ENCODE results near the gene WDR1.

Gene WDR1

DNA sequence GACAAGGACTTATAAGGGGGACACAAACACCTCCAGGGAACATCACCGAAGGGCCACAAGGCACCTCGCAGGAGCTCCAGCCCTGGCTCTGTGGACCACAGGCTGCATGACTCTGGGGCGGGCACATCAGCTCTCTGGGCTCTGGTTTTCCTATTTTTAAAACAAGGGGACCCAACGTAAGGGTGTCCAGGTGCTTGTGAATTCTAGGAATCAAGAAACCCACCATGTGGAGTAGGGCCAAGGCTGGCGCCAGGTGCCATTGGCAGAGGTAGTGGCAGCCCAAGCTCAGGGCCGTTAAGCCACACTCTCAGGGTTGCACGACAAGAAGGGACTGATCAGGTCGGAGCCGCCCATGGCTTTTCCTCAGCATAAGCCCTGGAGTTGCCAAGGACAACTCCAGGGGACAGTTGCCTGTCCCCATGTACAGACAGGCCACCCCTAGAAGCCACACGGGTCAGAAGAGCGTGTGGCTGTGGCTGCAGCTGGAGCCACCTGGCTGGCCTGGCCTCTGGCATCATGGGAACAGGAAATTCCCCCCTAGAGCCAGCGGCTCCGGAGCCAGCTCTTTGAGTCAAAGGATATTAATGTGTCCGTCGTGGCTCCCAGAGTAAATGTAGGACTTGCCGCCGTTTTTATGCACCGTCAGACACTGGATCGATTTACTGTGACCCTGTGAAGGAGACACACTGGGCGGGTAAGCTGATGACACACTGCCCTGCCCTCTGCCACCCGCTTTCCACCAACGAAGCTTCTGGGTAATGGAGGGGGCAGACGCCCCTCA, 32.5 kb downstream of the WDR1 start:
- no peak for DNase-seq

DNA sequence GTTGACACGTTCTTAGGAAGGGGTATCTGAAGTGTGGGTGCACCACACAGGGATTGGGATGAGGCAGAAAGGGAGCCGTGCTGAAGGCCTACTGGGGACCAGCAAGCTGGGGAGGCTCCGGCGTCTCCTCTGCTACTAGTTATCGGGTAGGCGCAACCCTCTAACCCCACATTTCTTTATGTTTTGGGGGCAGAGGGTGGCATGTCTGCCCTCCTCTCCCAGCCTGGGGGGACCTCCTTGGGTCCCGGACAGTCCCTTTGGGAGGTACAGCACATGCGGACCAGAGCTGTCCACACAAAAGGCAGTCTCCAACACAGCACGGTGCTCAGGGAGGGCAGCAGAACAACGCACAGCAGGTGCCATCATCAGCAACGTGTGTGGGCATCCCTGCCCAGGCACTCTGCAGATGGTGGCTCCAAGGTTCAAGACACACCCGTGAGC, 33.2 kb downstream of the WDR1 start:
- no peak for DNase-seq

DNA sequence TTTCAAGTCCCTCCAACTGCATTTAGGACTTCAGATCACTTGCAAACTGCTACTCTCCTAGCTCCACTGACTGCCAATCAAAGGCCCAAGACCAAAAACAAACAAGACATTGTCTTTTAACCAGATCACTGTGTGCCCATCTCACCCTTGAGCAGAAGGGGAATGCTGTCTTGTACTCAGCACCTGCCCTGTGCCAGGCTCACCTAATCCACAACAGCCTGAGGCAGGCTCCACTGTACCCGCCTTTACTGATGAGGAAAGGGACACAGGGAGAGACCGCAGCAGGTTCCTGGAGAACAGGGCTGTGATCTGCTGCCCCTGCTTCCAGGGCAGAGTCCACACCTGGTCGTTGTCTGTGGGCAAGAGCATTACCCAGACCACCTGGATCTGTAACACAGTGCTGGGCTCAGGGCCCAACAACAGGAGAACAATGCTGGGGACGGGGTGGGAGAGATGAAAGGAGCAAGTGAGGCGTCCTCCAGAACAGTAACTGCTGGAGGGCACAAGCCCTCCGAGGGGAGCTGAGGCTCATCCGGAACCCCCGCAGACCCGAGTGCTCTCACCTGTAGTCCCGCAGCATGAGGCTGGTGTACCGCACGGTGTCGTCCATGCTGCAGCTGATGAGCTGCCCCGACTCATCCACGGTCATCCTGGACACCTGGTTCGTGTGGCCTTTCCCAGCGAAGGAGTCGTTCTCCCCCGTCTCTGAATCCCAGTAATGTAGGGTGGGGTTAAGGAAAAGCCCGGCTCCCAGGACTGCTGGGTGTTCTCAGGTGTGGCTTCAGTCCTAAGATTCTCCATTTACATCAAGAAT, 33.9 kb downstream of the WDR1 start:
- DNase-seq = no peak

DNA sequence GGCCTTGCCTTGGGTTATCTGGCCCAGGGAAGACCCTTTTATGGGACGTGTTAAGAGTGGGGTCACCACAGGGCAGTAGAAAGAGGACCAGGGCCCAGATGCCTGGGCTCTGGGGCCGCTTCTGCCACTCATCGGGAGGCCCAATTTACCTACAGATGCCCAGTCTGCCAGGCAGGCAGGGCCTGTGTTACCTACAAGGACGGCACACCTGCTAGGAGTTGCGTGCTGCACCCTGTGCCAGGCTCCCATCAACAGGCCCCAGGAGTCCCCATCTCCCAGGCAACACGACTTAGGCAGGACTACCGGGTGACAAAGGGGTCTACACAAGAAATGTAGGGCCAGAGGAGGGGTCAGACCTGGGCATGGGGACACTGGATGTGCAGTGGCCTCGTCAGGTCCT, 34.6 kb downstream of the WDR1 start:
- no peak for DNase-seq

DNA sequence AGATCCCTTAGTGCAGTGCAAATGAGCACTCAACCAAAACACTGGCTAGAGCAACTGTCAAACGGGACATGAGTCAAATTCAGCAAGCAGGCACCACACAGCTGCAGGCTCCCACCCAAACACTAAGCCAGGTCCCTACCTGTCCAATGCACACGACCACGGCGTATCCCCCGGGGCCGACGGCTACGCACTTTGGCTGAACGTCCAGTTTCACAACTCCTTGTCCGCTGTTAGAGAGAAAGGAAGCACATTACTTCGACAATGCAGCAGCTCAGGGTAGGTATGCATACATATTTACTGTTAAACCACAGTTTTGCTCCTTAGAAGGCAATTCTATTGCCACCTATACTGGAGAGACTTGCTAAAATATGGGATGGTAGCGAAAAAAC, 35.4 kb downstream of the WDR1 start:
- DNase-seq = no peak

DNA sequence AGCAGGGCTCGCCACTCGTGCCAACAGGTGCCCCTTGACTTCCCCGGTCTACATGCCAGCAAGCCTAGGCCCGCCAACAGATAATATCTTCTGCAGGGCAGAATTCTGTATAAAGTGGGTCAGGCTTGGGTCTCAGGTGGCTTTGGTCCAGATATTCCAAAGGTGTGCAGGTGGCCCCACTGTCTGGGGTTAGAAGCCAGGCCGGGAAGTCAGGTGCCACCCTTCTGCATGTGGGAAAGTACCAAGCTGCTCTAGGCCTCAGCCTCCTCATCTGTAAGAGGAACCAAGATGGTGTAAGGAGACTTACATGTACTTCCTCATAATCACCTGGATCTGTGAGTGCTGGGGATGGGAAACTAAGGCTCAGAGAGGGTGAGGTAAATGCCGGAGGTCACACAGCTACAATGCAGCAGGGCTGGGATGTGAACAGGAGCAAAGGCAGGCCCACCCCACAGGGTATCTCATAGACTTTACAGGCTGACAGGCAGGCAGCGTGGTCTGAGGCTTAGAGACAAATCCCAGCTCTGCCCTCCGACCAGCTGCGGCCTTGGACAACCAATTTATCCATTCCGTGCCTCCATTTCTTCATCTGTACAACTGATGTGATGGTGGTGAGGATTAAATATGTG, 35.9 kb downstream of the WDR1 start:
- DNase-seq = no peak

DNA sequence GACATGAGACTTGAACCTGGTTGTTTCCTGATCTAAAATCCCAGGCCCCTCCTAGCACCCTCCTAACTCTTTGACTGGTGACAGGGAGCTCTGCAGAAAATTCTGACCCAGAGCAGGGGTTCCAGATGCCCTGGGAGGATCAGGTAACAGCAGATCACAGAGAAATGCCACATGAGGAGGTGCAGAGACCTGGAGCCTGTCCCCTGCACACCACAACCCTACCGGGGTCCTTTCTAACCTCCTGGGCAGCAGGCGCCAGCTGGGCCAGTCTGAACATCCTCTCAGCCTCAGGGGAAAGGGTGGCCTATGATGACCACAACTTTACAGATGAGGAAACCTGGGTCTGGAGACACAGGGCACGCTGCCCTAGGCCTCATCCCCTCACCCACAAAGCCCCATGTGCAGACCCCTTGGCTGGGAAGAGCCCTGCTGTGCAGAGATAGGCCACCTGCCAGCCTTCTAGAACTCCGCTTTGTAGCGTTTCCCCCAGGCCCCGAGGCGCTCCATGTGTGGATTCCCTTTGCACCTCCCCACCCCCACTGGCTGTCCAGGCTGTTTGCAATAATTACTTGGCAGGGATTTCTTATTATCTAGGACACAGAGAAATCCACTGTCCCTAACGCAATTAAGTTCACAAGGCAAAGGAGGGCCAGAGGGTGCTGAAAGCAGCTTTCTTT, 36.5 kb downstream of the WDR1 start:
- no peak for DNase-seq

DNA sequence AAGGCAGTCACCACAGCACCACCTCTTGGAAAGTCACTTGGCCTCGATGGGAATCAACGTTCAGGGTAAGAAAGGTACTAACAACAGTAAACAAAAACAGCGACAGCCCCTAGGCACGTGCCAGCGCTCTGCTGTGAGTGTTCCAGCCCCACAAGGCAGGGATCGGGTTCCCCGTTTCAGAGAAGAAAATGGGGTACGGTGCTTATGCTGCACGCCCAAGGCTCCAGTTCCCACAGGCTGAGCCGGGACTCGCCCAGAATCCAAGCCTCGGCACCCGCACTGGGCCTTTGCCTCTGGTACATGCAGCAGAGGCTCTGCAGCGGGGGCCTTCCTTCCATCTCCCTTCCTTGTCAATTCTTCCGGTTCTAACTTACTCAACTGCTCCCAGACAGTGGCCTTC, 37.3 kb downstream of the WDR1 start:
- no peak for DNase-seq

DNA sequence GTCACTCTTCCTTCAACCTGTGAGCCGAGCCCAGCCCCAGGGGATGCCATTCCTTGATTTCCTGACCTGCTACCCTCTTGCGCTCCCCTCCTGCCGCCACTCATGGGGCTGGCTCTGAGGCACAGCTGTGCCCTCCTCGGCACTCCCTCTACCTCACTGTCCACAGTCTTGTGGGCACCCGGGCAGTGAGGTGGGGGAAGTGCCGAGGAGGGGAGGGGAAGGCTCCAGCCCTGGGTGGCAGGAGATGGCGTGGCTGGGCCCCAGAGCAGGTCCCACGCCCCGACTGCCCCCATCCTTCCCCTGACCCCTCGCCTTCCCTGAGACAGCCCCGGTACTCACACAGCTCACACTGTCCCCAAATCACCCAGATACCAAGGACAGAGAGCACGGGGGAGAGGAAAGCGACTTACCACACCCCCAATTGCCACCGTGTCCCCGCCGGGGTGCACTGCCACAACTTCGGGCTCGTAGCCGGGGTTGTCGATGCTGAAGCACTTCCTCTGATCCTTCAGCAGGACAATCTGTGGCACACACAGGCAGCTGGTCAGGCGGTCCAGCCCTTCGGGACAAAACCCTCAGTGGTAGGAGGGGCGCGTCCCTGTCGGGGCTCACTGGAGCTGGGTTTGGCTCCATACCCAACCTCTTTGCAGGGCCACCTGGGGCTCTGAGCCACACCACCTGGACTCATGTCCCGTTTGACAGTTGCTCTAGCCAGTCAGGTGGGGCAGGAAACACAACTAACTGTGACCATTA, 37.9 kb downstream of the WDR1 start:
- DNase-seq = no peak

DNA sequence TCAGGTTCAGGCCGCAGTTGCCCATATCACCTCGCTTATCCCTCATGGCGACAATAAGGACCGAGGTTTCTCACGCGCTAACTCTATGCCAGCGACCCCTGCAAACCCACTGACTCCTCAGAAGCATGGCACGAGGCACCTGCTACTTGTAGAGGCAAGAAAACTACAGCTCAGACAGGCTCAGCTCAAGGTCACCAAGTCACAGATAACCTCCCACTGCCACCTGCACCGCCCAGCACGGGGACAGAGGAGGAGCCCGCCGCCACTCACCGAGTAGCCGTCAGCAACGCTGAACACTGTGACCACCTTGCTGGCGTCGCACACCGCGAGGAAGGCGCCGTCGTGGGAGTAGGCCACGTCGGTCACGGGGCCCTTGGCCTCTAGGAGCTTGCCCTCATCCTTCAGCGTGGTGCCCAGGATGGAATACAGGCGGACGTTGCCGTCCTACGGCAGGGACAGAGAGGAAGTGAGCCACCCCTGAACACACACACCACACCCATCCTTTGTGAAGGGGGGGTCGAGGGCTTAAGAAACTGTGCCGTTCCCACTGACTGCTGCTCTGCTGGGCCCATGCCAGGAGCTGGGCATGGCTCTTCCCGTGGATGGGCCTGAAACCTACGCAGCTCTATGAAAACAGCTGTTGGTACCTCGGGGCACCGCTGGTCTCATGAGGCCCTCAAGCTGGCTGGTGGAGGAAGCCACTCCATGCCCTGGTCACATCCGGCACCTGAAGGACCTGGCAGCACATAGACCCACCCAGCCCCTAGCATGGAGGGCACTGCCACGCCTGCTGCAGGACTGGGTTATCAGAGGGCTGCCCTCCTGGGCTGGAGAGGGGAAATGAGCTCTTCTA, 38.9 kb downstream of the WDR1 start:
- DNase-seq = no peak

DNA sequence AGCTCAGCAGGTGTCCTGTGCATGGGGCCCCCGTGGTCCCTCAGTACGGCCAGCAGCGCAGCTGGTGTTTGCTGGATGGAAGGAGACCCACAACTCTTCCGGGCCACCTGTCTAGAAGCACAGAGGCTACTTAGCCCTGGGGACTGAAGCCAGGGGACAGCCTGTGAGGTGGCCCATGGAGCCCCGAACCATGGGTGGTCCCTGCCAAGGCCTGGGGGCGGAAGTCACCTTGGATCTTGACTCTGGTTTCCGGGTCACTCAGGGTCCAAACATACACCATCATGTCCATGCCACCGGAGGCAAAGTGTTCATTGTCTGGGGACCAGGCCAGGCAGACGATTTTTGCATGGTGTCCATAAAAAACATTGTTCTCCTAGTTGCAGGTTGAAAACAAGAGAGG, 39.5 kb downstream of the WDR1 start:
- DNase-seq = no peak

DNA sequence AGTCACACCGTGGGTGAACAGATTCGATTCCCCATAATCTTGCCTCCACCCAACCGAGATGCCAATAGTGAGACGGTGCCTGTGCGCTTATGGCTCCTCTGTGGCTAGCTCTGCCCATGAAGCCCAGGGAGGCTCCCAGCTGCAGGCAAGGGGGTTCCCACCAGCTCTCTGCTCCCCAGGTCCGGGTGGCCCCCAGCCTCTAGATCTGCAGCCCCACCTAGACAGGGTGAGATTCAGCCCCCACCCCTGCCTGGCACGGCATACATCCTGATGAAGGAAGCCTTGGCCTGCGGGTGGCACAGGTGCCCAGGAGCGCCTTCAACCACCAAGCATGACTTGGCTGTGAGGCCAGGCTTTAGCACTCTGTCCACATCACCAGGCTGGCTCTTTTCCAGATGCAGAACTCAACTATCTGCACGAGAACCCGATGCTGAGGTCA, 40.6 kb downstream of the WDR1 start:
- no peak for DNase-seq

DNA sequence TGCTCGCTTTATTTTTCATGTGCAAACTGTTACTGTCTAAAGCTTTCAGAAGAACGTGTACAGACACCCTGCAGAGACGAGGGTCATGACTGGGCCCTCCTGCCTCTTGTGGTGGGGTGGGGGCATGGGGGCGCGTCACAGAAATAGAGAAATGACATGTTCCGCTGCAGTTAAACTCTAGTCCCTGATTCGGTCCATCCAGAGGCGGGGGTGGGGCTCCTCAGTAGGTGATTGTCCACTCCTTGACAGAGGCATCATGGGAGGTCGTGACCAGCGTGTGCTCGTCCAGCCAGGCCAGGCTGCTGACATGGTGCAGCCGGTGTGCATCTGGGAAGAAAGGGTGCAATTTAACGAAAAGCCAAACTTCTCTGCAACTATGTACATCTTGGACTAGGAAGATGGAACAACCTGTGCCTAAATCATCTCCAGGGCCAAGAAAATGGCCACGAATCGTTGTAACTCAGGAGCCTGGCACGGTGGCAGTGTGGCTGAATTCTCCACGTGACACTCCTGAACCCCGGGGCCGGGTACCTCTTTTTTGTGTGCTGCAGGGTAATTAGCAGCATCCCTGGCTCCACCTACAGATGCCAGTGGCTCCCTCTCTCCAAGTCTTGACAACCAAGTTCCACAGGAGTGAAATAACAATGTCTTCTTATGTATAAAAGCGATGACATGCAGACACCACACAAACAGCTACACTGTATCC, 41.3 kb downstream of the WDR1 start:
- no peak for DNase-seq

DNA sequence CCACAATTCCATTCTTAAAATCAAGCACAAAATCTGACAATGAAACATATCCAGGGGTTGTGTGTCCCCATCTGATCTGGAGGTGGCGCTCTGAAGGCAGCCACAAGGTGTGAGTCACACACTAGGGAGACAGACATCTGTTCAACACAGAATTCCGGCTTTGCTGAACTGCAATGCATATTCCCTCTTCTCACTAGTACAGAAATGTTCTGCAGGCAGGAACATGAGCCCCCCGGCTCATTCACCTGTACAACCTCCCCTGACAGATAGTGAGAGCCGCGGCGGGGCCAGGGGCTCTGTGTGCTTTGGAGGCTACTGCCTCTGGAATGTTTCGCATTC, 41.9 kb downstream of the WDR1 start:
- no peak for DNase-seq

DNA sequence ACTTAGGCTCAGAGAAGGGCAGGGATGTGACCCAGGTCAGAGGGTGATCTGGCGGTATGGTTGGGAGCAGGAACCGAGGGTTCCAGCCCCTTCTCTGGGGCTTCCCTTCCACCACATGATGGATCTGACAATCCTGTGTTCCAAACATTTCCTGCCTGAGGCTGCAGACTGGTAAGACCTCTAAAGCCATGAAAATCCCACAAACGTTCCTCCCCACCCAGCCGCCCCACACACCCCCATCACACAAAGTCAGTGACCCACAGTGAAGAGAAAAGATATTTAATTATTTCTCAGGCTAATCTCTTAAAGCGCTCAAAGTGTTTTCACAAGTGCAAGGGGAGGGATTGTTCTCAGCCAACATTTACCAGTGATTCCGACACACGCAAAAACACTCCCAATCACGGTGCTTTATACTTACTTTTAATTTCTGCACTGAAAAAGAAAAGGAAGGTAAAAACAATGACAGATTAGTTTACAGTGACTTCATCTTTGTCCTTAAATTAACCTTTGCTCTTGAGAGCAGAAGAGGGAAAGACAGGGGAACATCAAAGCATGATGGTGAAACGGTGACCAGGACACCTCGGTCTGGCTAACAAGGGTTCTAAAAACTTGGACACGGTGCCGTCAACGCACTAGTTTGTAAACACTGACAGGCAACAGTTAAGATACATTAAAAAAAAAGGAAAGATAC, 42.4 kb downstream of the WDR1 start:
- DNase-seq = no peak

DNA sequence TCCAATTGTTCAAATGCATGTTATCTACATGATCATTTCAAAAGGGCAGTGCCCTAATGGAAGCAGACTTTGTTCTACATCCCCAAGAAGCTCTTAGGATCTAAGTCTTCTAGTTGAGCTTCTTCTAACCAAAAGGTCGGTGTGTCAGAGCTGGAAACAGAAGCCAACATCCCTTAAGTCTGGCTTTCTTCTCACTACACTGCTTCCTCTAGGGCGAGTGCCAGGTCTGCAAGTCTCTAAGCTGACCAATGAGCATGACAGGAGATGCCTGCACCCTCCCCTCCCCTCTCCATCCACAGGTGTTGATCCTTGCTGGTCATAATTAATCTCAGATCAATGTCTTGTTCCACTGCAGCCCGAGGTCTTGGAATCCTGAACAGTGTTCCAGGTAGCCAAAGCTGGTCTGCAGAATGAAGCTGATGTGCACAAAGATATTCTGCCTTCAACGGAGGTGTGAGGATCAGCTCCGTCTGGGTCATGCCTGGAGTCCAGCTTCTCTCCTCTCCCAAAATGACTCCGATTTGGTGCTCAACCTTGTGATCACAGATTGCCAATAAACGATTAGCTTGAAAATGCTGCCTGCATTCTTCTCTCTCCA, 44.1 kb downstream of the WDR1 start:
- DNase-seq = no peak

DNA sequence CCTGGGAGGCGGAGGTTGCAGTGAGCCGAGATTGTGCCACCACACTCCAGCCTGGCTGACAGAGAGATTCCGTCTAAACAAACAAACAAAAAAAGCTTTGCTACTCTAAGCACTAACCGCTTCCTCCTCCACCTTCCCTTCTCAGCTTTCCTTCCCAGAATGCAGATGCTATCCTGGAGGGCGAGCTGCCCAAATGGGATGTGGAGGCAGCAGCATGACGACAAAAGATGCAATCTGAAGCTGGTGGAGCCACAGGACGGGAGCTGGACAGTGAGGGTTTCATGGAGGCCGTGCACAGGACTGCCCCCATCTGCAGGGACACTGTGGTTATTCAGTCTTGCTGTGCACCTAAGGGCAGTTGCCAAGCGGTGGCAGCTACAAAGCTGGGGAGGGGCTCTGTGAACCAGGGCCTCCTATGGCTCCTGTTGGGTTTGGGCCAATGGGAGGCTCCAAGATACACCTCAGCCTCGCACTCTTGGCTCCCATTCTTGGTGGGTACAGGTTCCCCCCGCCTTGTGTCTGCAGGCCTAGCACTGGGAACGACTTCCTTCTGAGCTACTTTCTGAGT, 47.4 kb downstream of the WDR1 start:
- DNase-seq = no peak

DNA sequence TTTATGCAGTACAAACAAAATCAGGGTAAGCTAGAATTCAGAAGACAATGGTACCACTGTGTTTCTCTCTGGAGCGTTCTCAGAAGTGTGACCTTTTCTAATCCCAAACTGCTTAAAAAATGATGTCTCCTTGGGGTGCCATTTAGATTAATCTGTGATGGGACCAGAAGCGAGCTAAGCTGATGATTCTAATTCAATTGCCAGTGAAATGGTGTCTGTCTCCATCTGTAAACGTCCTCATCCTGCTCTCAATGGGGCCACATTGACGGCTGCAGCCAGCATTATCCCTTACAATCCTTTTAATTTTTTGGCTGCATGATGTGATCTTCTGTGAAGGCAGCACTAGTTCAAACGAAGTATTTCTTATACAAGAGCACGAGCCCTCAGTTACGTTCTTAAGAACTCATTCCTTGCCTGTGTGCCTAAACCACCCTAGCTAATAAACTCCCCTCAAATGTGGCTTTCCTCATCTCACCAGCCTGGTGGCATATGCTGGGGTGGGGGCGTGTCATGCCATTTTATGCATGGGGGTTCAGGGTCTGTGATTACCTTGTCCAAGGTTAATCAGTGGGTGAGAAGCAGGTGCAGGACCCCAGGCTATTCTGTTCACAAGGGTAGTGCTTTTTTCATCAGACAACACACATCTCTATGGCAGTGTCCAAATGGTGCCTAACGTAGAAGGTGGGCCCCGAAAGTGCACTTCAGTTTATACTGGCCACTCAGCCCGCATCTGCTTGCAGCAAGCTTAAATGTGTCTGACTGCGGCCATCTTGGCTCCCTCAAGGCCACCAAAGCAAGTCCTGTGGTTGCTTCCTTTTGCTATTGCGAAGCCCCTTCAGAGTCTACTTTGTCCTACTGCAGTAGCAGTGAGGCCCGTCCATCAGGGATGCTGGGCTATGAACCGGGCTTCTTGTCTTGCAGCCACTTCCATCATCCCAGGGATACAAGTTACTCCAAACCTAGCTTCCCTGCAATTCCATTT, 49.6 kb downstream of the WDR1 start:
- DNase-seq = no peak
